Keratinocyte (primary cell): ENCODE measurements around the gene SEC11C.

Experiments used
- CTCF ChIP-seq, 3 experiments: IDR thresholded peaks in 1 of 3; conservative IDR thresholded peaks in 1 of 3; optimal IDR thresholded peaks in 1 of 3; 2 replicates in 2 of 3; 3 replicates in 1 of 3; pipeline versions ENCODE3 to v1.5.1; 2011; ENCODE audit warnings: low read length in 3 of 3, mild to moderate bottlenecking in 3 of 3, moderate library complexity in 2 of 3, control low read depth in 1 of 3, inconsistent platforms in 1 of 3; ENCODE audit not compliant: insufficient read depth in 2 of 3; ENCODE audit errors: extremely low read depth in 1 of 3
- EZH2 ChIP-seq: IDR thresholded peaks from one replicate; pipeline ENCODE4 v1.6.1; 2012; ENCODE audit warnings: inconsistent platforms, mild to moderate bottlenecking, low read length, moderate library complexity

DNA sequence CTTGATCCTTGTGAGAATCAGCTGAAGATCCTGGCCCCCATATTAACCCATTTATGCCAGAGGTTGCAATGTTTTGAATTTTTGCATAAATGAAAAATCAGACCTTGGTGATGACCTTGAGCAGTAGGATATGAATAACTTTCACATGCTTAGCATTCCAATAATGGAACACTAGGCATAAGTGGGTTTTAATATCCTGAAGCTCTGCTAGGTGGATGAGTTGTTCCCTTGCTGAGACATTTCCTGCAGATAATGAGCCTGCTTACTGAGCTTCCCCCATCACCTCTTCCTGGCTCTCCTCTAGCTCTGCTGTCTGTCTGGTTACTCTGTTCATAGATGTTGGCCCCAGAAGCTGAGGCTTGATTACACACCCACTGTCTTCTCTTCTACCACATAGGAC, 25.5 kb upstream of the SEC11C start:
- no peak for TF ChIP-seq EZH2
- TF ChIP-seq CTCF (optimal IDR thresholded peaks at IDR 0.05 in 1 of 3, IDR thresholded peaks at IDR 0.05 in 1 of 3, conservative IDR thresholded peaks at IDR 0.05 in 1 of 3; ENCODE audit: extremely low read depth in 1 of 3, insufficient read depth in 2 of 3, low read length in 3 of 3), result no peak
